Measurements from ENCODE around the gene ACOT13. TPM values are rescaled to one million over a fixed set of nuclear protein-coding genes. Genes with fewer than 3 reads are reported as not detected.

ACOT13 gene
- polyA plus RNA-seq (2011; rRNA removed) (43.8 and 50.3 TPM in 2 replicates), polyA minus RNA-seq (2011; rRNA and poly(A)+ RNA removed) (4.5 and 10.3 TPM in 2 replicates)

GRCh38 chr6:24666641-24667377 is at the start of gene ACOT13, which contains the start of gene TDP2:
Gene ACOT13, plus strand, starts transcription at chr6:24667077. Its CDS starts 187 bp downstream, at chr6:24667264.
Gene TDP2, minus strand, starts transcription at chr6:24666899. Its CDS starts 37 bp downstream, at chr6:24666862.
- Histone ChIP-seq H3K27ac (ENCODE audit: low read depth, low read length) (peak within 1 kb of the TSS; percentile 97), H3K9me3 (ENCODE audit: control insufficient read depth, insufficient read depth, low read length) (peaks cover 3% of the 10 kb centered on the region; the same call in 1 of the 2 replicates), H3K4me3 (ENCODE audit: low read depth, low read length) (peak within 1 kb of the TSS; percentile 99), H3K27me3 (ENCODE audit: control insufficient read depth, insufficient read depth, low read length) (no peaks in the 10 kb centered on the region)
- TF ChIP-seq CTCF (IDR thresholded peaks at IDR 0.05; ENCODE audit: low read depth, low read length), result peak; percentile 64
- peak; percentile 93 for DNase-seq (ENCODE audit: low read depth, low spot score)
- ChIA-PET CTCF (interaction anchor here (0.7 to 1.5 kb wide), 12 partner anchors 9 to 108 kb away, joined by 3 to 8 read pairs (median 3); partner anchors contain the start of gene GMNN), POLR2A (no interaction called here)

- no peak overlapping the region for H3K4me3 ChIP-seq (ENCODE audit: low read depth, low read length)
- no peak for DNase-seq (ENCODE audit: low read depth, low spot score)
- no peak for TF ChIP-seq CTCF (IDR thresholded peaks at IDR 0.05; ENCODE audit: low read depth, low read length)
- ChIA-PET CTCF (interaction anchor here (0.6 to 1.1 kb wide), 2 partner anchors 37 to 39 kb away, joined by 3 to 4 read pairs; no protein-coding TSS in a partner anchor), POLR2A (no interaction called here)
- H3K27me3 ChIP-seq (ENCODE audit: control insufficient read depth, insufficient read depth, low read length), result no peaks in the 10 kb centered on the region
- no peak overlapping the region for H3K27ac ChIP-seq (ENCODE audit: low read depth, low read length)
- H3K9me3 ChIP-seq (ENCODE audit: control insufficient read depth, insufficient read depth, low read length), result no peaks in the 10 kb centered on the region
Observed at GRCh38 chr6:24619661-24620060, 47.2 kb upstream of the ACOT13 start.

- Histone ChIP-seq H3K27me3 (ENCODE audit: control insufficient read depth, insufficient read depth, low read length) (no peaks in the 10 kb centered on the region), H3K27ac (ENCODE audit: low read depth, low read length) (no peak overlapping the region), H3K4me3 (ENCODE audit: low read depth, low read length) (no peak overlapping the region), H3K9me3 (ENCODE audit: control insufficient read depth, insufficient read depth, low read length) (no peaks in the 10 kb centered on the region)
- no peak for DNase-seq (ENCODE audit: low read depth, low spot score)
- ChIA-PET POLR2A (no interaction called here), CTCF (interaction anchor here (0.5 to 0.6 kb wide), 2 partner anchors 38 to 125 kb away, joined by 3 read pairs; no protein-coding TSS in a partner anchor)
- TF ChIP-seq CTCF (IDR thresholded peaks at IDR 0.05; ENCODE audit: low read depth, low read length), result no peak
Observed at GRCh38 chr6:24620637-24621036, 46.2 kb upstream of the ACOT13 start.

GRCh38 chr6:24621626-24622289 is 45.1 kb upstream of the ACOT13 start:
- Histone ChIP-seq H3K27ac (ENCODE audit: low read depth, low read length) (no peak overlapping the region), H3K9me3 (ENCODE audit: control insufficient read depth, insufficient read depth, low read length) (no peaks in the 10 kb centered on the region), H3K27me3 (ENCODE audit: control insufficient read depth, insufficient read depth, low read length) (no peaks in the 10 kb centered on the region), H3K4me3 (ENCODE audit: low read depth, low read length) (no peak overlapping the region)
- no peak for DNase-seq (ENCODE audit: low read depth, low spot score)
- no peak for TF ChIP-seq CTCF (IDR thresholded peaks at IDR 0.05; ENCODE audit: low read depth, low read length)
- ChIA-PET POLR2A (no interaction called here), CTCF (interaction anchor here (1.5 kb wide), 1 partner anchor 41 kb away, joined by 4 read pairs; no protein-coding TSS in a partner anchor)
